ENCODE measurements around the gene MAML3. TPM values are rescaled to one million over a fixed set of nuclear protein-coding genes. Genes with fewer than 3 reads are reported as not detected.

The MAML3 gene
- total RNA-seq, 4 donors from 2014 or later = 18.2 to 42.7 (median 28.6) TPM

DNA sequence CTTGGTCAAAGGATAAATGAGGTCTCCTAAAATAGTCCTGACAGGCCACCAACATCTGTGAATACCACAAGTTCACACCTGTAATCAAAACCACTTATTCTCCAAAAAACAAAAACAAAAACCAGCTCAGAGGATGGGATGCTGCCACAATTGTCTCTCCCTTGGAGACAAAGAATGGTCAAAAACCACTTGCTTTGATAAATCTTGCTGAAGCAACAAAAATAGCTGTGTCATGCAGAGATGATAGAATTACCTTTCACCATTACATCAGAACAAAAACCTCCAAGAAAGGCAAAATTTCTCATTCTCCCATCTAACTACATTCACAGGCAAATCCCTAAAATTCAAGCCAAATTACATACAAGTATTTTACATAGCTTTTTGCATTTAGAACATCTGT lies 180.4 kb downstream of the MAML3 start:
- peaks cover 38% of the 10 kb centered on the region for H3K4me1 ChIP-seq
- no peaks in the 10 kb centered on the region for H3K36me3 ChIP-seq
- TF ChIP-seq EP300 (IDR thresholded peaks at IDR 0.05) = no peak
- TF ChIP-seq, protein P1, sequence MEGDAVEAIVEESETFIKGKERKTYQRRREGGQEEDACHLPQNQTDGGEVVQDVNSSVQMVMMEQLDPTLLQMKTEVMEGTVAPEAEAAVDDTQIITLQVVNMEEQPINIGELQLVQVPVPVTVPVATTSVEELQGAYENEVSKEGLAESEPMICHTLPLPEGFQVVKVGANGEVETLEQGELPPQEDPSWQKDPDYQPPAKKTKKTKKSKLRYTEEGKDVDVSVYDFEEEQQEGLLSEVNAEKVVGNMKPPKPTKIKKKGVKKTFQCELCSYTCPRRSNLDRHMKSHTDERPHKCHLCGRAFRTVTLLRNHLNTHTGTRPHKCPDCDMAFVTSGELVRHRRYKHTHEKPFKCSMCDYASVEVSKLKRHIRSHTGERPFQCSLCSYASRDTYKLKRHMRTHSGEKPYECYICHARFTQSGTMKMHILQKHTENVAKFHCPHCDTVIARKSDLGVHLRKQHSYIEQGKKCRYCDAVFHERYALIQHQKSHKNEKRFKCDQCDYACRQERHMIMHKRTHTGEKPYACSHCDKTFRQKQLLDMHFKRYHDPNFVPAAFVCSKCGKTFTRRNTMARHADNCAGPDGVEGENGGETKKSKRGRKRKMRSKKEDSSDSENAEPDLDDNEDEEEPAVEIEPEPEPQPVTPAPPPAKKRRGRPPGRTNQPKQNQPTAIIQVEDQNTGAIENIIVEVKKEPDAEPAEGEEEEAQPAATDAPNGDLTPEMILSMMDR (IDR thresholded peaks at IDR 0.05) = no peak
- no peak for TF ChIP-seq POLR2AphosphoS5 (IDR thresholded peaks at IDR 0.05)
- TF ChIP-seq POLR2A (IDR thresholded peaks at IDR 0.05) = no peak
- no peak for DNase-seq (ENCODE audit: low spot score in 2 of 2)
- no peak overlapping the region for H3K27ac ChIP-seq
- no peaks in the 10 kb centered on the region for H3K9me3 ChIP-seq
- H3K4me3 ChIP-seq = no peak overlapping the region
- H3K27me3 ChIP-seq = no peaks in the 10 kb centered on the region

DNA sequence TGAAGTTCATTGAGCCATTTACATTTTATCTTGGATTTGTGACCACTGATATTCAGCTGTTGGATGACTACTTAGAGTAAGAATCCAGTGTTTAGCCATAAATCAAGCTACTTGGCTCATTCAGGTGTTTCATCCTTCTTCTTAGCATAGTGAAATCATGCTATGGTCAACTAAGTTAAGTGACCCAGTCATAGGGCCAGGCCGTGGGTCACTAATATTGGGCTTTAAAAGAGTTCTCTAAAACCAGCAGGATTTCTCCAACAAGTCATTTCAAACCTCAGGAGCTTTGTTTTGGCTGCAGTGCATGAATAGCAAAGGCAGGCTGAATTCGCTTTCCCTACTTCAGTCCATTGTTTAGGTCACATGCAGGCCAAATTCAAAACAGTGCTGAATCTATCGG lies 181.0 kb downstream of the MAML3 start:
- peaks cover 32% of the 10 kb centered on the region for H3K4me1 ChIP-seq
- H3K4me3 ChIP-seq = no peak overlapping the region
- H3K27ac ChIP-seq = no peak overlapping the region
- H3K36me3 ChIP-seq = no peaks in the 10 kb centered on the region
- no peak for TF ChIP-seq EP300 (IDR thresholded peaks at IDR 0.05)
- no peak for TF ChIP-seq POLR2A (IDR thresholded peaks at IDR 0.05)
- TF ChIP-seq, protein P1 (IDR thresholded peaks at IDR 0.05) = no peak
- TF ChIP-seq POLR2AphosphoS5 (IDR thresholded peaks at IDR 0.05) = no peak
- no peaks in the 10 kb centered on the region for H3K27me3 ChIP-seq
- 42% methylated on average over 3 of the region's 3 CpGs for WGBS
- DNase-seq (ENCODE audit: low spot score in 2 of 2) = no peak
- no peaks in the 10 kb centered on the region for H3K9me3 ChIP-seq

DNA sequence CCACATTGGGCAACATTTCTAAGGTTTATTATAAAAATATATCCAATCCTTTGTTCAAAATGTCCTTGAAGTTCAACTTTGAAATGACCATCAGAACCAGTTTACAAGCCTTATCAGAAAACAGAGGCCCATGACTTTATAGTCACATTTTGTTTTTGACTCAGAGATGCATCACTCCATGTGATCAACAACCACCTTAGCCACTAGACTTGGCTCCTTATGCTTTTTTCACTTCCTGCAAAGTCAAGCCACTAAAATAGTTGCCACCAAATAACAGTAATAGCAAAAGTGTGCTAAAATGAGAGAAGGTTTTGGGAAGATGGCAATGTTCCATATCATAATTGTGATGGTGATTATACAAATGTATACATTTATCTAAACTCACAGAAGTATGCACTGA lies 181.7 kb downstream of the MAML3 start:
- no peak for DNase-seq (ENCODE audit: low spot score in 2 of 2)
- no peaks in the 10 kb centered on the region for H3K9me3 ChIP-seq
- TF ChIP-seq, protein P1 (IDR thresholded peaks at IDR 0.05) = no peak
- TF ChIP-seq EP300 (IDR thresholded peaks at IDR 0.05) (no peak), POLR2AphosphoS5 (IDR thresholded peaks at IDR 0.05) (no peak), POLR2A (IDR thresholded peaks at IDR 0.05) (no peak)
- no peaks in the 10 kb centered on the region for H3K27me3 ChIP-seq
- no peaks in the 10 kb centered on the region for H3K36me3 ChIP-seq
- no peak overlapping the region for H3K4me3 ChIP-seq
- peaks cover 26% of the 10 kb centered on the region for H3K4me1 ChIP-seq
- H3K27ac ChIP-seq = no peak overlapping the region

DNA sequence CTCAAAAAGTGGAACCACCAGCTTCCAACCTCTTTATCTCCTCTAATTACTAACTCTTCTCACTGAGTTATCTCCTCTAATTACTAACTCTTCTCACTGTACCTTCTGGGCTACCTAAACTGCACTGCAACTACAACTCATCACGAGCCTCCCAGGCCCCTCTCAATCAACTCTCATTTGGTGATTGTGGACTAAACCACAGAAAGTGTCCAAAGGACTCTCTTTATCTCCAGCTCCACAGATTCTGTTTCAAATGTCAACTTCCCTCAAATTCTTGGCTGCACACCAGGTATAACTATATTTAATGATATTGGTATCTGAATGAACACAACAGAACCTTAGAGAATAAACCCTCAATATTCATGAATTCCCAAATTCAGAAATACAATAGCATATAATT lies 182.9 kb downstream of the MAML3 start:
- Histone ChIP-seq H3K36me3 (no peaks in the 10 kb centered on the region), H3K4me3 (no peak overlapping the region), H3K4me1 (peaks cover 23% of the 10 kb centered on the region), H3K9me3 (no peaks in the 10 kb centered on the region), H3K27ac (no peak overlapping the region), H3K27me3 (no peaks in the 10 kb centered on the region)
- 86% methylated on average over 1 of the region's 1 CpG for WGBS
- TF ChIP-seq POLR2AphosphoS5 (IDR thresholded peaks at IDR 0.05) (no peak), EP300 (IDR thresholded peaks at IDR 0.05) (no peak), POLR2A (IDR thresholded peaks at IDR 0.05) (no peak)
- TF ChIP-seq, protein P1 (IDR thresholded peaks at IDR 0.05) = no peak
- no peak for DNase-seq (ENCODE audit: low spot score in 2 of 2)

DNA sequence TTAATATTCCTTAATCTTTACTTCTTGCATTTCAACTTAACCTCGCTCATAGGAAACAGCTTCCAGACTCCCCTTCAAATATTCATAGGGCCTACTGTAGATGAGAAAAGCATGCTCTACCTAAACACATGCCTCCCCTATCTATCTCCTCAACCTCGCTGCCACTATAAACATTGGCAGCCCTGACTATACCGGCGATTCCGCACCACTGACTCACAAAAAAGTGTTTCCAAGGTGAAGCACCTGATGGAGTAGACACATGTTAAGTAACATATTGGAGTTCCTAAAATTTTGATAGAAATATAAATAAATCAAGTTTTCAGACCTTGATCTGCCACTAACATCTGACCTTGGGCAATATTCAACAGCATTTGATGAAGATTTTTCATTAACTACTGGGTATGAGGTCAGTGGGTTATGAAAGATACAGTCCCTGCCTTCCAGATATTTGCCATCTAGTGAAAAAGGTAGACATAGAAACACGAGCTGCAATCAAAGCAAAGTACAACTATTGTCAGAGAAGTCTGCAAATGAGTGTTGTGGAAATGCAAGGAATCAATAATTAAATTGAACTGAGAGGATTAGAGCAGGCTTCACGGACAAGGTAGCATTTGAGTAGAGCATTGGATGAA lies 184.2 kb downstream of the MAML3 start:
- 71% methylated on average over 7 of the region's 7 CpGs for WGBS
- no peak for DNase-seq (ENCODE audit: low spot score in 2 of 2)
- no peaks in the 10 kb centered on the region for H3K36me3 ChIP-seq
- no peak overlapping the region for H3K27ac ChIP-seq
- no peaks in the 10 kb centered on the region for H3K9me3 ChIP-seq
- no peak overlapping the region for H3K4me3 ChIP-seq
- no peaks in the 10 kb centered on the region for H3K27me3 ChIP-seq
- peaks cover 21% of the 10 kb centered on the region for H3K4me1 ChIP-seq
- no peak for TF ChIP-seq EP300 (IDR thresholded peaks at IDR 0.05)
- TF ChIP-seq POLR2A (IDR thresholded peaks at IDR 0.05) = no peak
- TF ChIP-seq, protein P1 (IDR thresholded peaks at IDR 0.05) = no peak
- no peak for TF ChIP-seq POLR2AphosphoS5 (IDR thresholded peaks at IDR 0.05)

All from suprapubic skin (tissue), 4 donors.